HCT116 (cell line): ENCODE results near the gene IL17RD.

Experiments
- CEBPB ChIP-seq: IDR thresholded peaks from 2 replicates; pipeline ENCODE4 v1.6.1; 2012; ENCODE audit warnings: low read depth
- CTCF ChIP-seq, 3 experiments: fragments of 200-600 bp in 1 of 3; sonication (generic) in 1 of 3; IDR thresholded peaks in 2 of 3; conservative IDR thresholded peaks in 1 of 3; 2 replicates each; pipeline ENCODE4 v1.5.1; 2012 to 2017; ENCODE audit warnings: low read depth in 2 of 3, low read length in 2 of 3, antibody characterized with exemption in 1 of 3, borderline replicate concordance in 1 of 3, control low read depth in 1 of 3, mild to moderate bottlenecking in 1 of 3, mixed read lengths in 1 of 3, mixed run types in 1 of 3, moderate library complexity in 1 of 3; ENCODE audit not compliant: insufficient read depth in 1 of 3
- ELF1 ChIP-seq: IDR thresholded peaks from 2 replicates; pipeline ENCODE4 v1.6.1; 2012; ENCODE audit warnings: low read depth, borderline replicate concordance
- EZH2 ChIP-seq: fragments of 200-600 bp; sonication (generic); IDR thresholded peaks from 2 replicates; pipeline ENCODE4 v1.6.1; 2017; ENCODE audit warnings: antibody characterized with exemption, mixed run types
- EZH2phosphoT487 ChIP-seq: fragments of 200-600 bp; IDR thresholded peaks from 2 replicates; pipeline ENCODE4 v1.6.1; 2018; ENCODE audit warnings: antibody characterized with exemption, borderline replicate concordance
- POLR2A ChIP-seq: IDR thresholded peaks from 2 replicates; pipeline ENCODE4 v1.7.0; 2011; ENCODE audit warnings: borderline replicate concordance; ENCODE audit not compliant: insufficient read depth, insufficient read length; ENCODE audit errors: extremely low read depth
- TCF7L2 ChIP-seq: IDR thresholded peaks from 2 replicates; pipeline ENCODE4 v1.7.0; 2011; ENCODE audit warnings: borderline replicate concordance, inconsistent platforms; ENCODE audit not compliant: insufficient read depth, insufficient read length; ENCODE audit errors: extremely low read depth
- YY1 ChIP-seq: IDR thresholded peaks from 2 replicates; pipeline ENCODE4 v1.6.1; 2011; ENCODE audit warnings: low read length, low read depth, moderate library complexity, mild to moderate bottlenecking; ENCODE audit not compliant: insufficient replicate concordance; ENCODE audit errors: extremely low read depth

- TF ChIP-seq CEBPB (no peak), TCF7L2 (no peak), CTCF (IDR thresholded peaks at IDR 0.05 in 2 of 3, conservative IDR thresholded peaks at IDR 0.05 in 1 of 3; ENCODE audit: borderline replicate concordance in 1 of 3, insufficient read depth in 1 of 3, low read depth in 2 of 3, low read length in 2 of 3) (no peak), ELF1 (no peak), POLR2A (no peak), EZH2 (no peak), YY1 (no peak), EZH2phosphoT487 (no peak)
Observed at GRCh38 chr3:57194641-57195040, 29.5 kb upstream of the IL17RD start.
